Gastroesophageal sphincter (tissue), 4 donors: ENCODE results near the gene PAX5. TPM values are rescaled to one million over a fixed set of nuclear protein-coding genes. Genes with fewer than 3 reads are reported as not detected.

ENCODE experiments used
- ATAC-seq: fragments of 150-250 bp; one replicate; pipeline ENCODE4 v1.9.1; 2016; ENCODE audit warnings: mild to moderate bottlenecking, moderate library complexity
- H3K27ac ChIP-seq, 4 donors: fragments of 200-600 bp; sonication (generic) in 3 of 4; 1 replicate in 3 of 4; 2 replicates in 1 of 4; pipeline ENCODE4 v1.5.1; 2016 to 2019
- H3K27me3 ChIP-seq: fragments of 200-600 bp; sonication (generic); one replicate; pipeline ENCODE4 v1.5.1; 2019
- H3K36me3 ChIP-seq, 2 donors: fragments of 200-600 bp; sonication (generic); one replicate each; pipeline ENCODE4 v1.5.1; 2019; ENCODE audit warnings: control low read depth in 1 of 2
- H3K4me1 ChIP-seq, 3 donors: fragments of 200-600 bp; sonication (generic); 1 replicate in 2 of 3; 2 replicates in 1 of 3; pipeline ENCODE4 v1.5.1; 2016 to 2019; ENCODE audit warnings: control low read depth in 2 of 3
- H3K4me3 ChIP-seq, 2 donors: fragments of 200-600 bp; sonication (generic); one replicate each; pipeline ENCODE4 v1.5.1; 2019; ENCODE audit warnings: mild to moderate bottlenecking in 1 of 2, moderate library complexity in 1 of 2
- H3K9me3 ChIP-seq, 3 donors: fragments of 200-600 bp; sonication (generic); one replicate each; pipeline ENCODE4 v1.5.1; 2017 to 2019; ENCODE audit warnings: control low read depth in 2 of 3
- CTCF ChIP-seq, 4 experiments: fragments of 200-600 bp in 2 of 4; fragments of 450-650 bp in 2 of 4; sonication (generic) in 1 of 4; IDR thresholded peaks; one replicate each; pipeline ENCODE4 v1.5.1; 2017 to 2019; ENCODE audit warnings: antibody characterized with exemption in 4 of 4, mild to moderate bottlenecking in 2 of 4, moderate library complexity in 2 of 4
- EP300 ChIP-seq: sonication (generic); formaldehyde crosslinking; IDR thresholded peaks from one replicate; pipeline ENCODE4 v1.6.1; 2017; ENCODE audit warnings: antibody characterized with exemption, mild to moderate bottlenecking
- POLR2A ChIP-seq, 2 donors: fragments of 450-650 bp; IDR thresholded peaks; one replicate each; pipeline ENCODE4 v1.6.1; 2017; ENCODE audit warnings: antibody characterized with exemption in 2 of 2, mild to moderate bottlenecking in 2 of 2, moderate library complexity in 1 of 2
- POLR2AphosphoS5 ChIP-seq: sonication (generic); formaldehyde crosslinking; IDR thresholded peaks from one replicate; pipeline ENCODE4 v1.6.1; 2017; ENCODE audit warnings: antibody characterized with exemption
- WGBS, 2 donors: methylation state at CpG; one replicate each; pipeline ENCODE4 v1.1.5; 2018; ENCODE audit warnings: low coverage in 1 of 2; 5-methylcytosine and 5-hydroxymethylcytosine counted together
- total RNA-seq, 4 donors: library from RNA; depleted of rRNA; stranded (reverse); fragments of >200 nt; gene quantifications; one replicate each; pipeline ENCODE4 v1.1.0, GENCODE V29; 2016

PAX5 gene
- total RNA-seq, 4 donors from 2014 or later = under 0.01 TPM; not detected in 3

DNA sequence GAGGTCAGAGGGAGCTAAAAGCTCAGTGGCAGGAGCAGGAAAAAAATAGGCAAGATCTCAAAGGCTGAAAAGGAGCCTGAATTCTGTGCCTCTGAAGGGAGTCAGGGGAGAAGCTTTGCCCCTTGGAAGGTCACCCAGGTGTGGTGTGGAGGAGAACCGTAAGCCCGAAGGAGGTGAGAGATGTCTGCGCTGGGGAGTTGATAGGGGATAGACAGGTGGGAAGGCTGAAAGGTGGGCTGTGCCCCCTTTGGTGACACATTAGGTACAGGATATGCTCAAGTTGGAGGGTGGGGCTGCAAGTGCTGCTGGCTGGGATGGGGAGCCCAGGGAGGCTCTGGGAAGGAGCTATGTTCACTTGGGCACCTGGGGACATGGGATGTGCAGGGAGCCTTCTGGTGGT, 217.7 kb downstream of the PAX5 start:
- WGBS, 2 donors = 92 to 97% methylated on average over 3 of the region's 3 CpGs
- TF ChIP-seq EP300 (no peak), POLR2A (IDR thresholded peaks at IDR 0.05) (no peak), POLR2AphosphoS5 (no peak), CTCF (IDR thresholded peaks at IDR 0.05) (no peak)
- no peak overlapping the region for H3K4me3 ChIP-seq
- H3K4me1 ChIP-seq = peaks cover 0 to 17% (median 0%) of the 10 kb centered on the region in 3 donors
- no peaks in the 10 kb centered on the region for H3K36me3 ChIP-seq
- no peak overlapping the region for H3K27ac ChIP-seq
- H3K27me3 ChIP-seq = peaks cover 35% of the 10 kb centered on the region
- no peak for ATAC-seq
- H3K9me3 ChIP-seq = no peaks in the 10 kb centered on the region

GRCh38 chr9:36815566-36816348, 218.3 kb downstream of the PAX5 start:
- Histone ChIP-seq H3K4me3 (no peak overlapping the region), H3K4me1 (peaks cover 0 to 17% (median 0%) of the 10 kb centered on the region in 3 donors), H3K36me3 (no peaks in the 10 kb centered on the region), H3K27me3 (peaks cover 35% of the 10 kb centered on the region), H3K9me3 (no peaks in the 10 kb centered on the region), H3K27ac (no peak overlapping the region)
- WGBS, 2 donors = 100% methylated on average over 1 to 2 of the region's 7 CpGs
- TF ChIP-seq EP300 (no peak), CTCF (IDR thresholded peaks at IDR 0.05) (no peak)
- ATAC-seq = no peak

- no peak for ATAC-seq
- Histone ChIP-seq H3K4me1 (peaks cover 0 to 17% (median 0%) of the 10 kb centered on the region in 3 donors), H3K27ac (no peak overlapping the region), H3K4me3 (no peak overlapping the region), H3K27me3 (peaks cover 35% of the 10 kb centered on the region), H3K9me3 (no peaks in the 10 kb centered on the region), H3K36me3 (no peaks in the 10 kb centered on the region)
- TF ChIP-seq POLR2A (IDR thresholded peaks at IDR 0.05) (no peak), CTCF (IDR thresholded peaks at IDR 0.05) (no peak), EP300 (no peak), POLR2AphosphoS5 (no peak)
- 82 to 100% methylated on average over 3 of the region's 3 CpGs for WGBS, 2 donors
Observed at GRCh38 chr9:36815023-36815422, 219.0 kb downstream of the PAX5 start.

DNA sequence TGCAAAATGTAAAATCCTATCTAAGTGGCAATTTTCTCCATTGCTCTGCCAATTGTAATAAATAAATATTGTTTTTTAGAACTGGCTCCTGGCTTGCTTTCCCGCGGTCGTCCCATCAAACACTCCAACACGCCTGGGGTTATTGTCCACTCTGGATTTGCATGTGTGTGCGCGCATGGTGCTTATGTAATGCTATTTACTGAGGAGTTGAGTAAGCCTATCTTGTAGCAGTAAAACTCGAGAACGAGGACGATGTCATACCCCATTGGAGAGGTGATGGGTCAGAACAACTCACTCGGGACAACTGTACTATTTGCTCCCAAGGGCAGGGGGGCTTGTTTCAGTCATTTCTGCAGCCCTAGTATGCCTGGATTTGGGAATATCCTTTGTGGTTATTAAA, 220.9 kb downstream of the PAX5 start:
- no peak for ATAC-seq
- TF ChIP-seq CTCF (IDR thresholded peaks at IDR 0.05) (no peak), POLR2AphosphoS5 (no peak), POLR2A (IDR thresholded peaks at IDR 0.05) (no peak), EP300 (no peak)

DNA sequence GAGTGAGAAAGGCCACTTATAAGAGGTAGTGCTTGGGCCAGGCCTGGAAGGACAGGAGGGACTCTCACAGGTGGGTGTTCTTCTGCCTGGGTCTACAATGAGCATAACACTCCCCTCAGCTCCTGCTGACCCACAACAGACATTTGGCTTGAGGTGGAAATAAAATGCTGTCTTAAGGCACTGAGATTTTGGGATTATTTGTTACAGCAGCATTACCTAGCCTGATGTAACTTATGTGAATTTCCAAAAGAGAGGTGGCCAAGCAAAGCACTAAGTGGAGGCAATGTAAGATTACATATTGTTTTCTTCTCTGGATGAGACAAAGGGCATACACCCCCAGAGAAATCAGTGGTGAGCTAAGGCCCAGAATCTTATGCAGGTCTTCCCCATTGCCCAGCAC, 221.5 kb downstream of the PAX5 start:
- no peak for ATAC-seq
- Histone ChIP-seq H3K36me3 (no peaks in the 10 kb centered on the region), H3K27me3 (peaks cover 35% of the 10 kb centered on the region), H3K4me3 (no peak overlapping the region), H3K27ac (no peak overlapping the region), H3K9me3 (no peaks in the 10 kb centered on the region), H3K4me1 (no peaks in the 10 kb centered on the region)
- no peak for TF ChIP-seq POLR2AphosphoS5
- no peak for TF ChIP-seq CTCF (IDR thresholded peaks at IDR 0.05)
- TF ChIP-seq POLR2A (IDR thresholded peaks at IDR 0.05) = no peak
- no peak for TF ChIP-seq EP300

More for the DNA sequence above, 220.9 kb downstream of the PAX5 start:
- Histone ChIP-seq H3K9me3 (no peaks in the 10 kb centered on the region), H3K4me3 (no peak overlapping the region), H3K27ac (no peak overlapping the region), H3K27me3 (peaks cover 35% of the 10 kb centered on the region), H3K36me3 (no peaks in the 10 kb centered on the region), H3K4me1 (peaks cover 0 to 4% (median 0%) of the 10 kb centered on the region in 3 donors)
- WGBS, 2 donors = 78 to 84% methylated on average over 7 to 9 of the region's 10 CpGs
